SK-N-SH (cell line): ENCODE results near the gene SPAG6. TPM values are rescaled to one million over a fixed set of nuclear protein-coding genes. Genes with fewer than 3 reads are reported as not detected.

Experiments used
- CTCF ChIA-PET: fragments of 300-600, 350-600 bp; formaldehyde crosslinking; extraction: SDS; loops from one replicate; lab custom pipeline; 2021; lab: Yijun Ruan, JAX
- POLR2A ChIA-PET: fragments of 350-600 bp; sonication (Branson Sonifier 250); formaldehyde crosslinking; extraction: SDS; loops from one replicate; lab custom pipeline; 2020; ENCODE audit warnings: antibody characterized with exemption, inconsistent platforms; lab: Yijun Ruan, JAX
- DNase-seq: peaks from one replicate; pipeline ENCODE4 v3.0.0; 2012
- H2AFZ ChIP-seq: fragments of 200-600 bp; sonication (generic); 2 replicates; pipeline ENCODE4 v1.8.1; 2016; ENCODE audit warnings: antibody characterized with exemption, mild to moderate bottlenecking, low read depth
- H3F3A ChIP-seq: fragments of 200-600 bp; sonication (generic); replicated peaks from 2 replicates; pipeline ENCODE3; 2016; ENCODE audit warnings: antibody characterized with exemption, mild to moderate bottlenecking; ENCODE audit not compliant: insufficient read depth
- H3K27ac ChIP-seq, 2 experiments: fragments of 200-500 bp in 1 of 2; fragments of 200-600 bp in 1 of 2; sonication (Bioruptor generic) in 1 of 2; sonication (generic), shearing (Covaris generic) in 1 of 2; 2 replicates each; pipeline versions ENCODE4 v1.5.1 to v1.6.1; 2014 to 2016; ENCODE audit warnings: low read depth in 2 of 2, inconsistent platforms in 1 of 2, low read length in 1 of 2, mild to moderate bottlenecking in 1 of 2, mixed read lengths in 1 of 2
- H3K27me3 ChIP-seq: fragments of 200-600 bp; sonication (generic), shearing (Covaris generic); 2 replicates; pipeline ENCODE4 v1.6.1; 2016; ENCODE audit warnings: mixed run types; ENCODE audit not compliant: insufficient read depth
- H3K36me3 ChIP-seq, 2 experiments: fragments of 200-500 bp in 1 of 2; fragments of 200-600 bp in 1 of 2; sonication (Bioruptor generic) in 1 of 2; sonication (generic) in 1 of 2; replicated peaks in 1 of 2; 2 replicates each; pipeline versions ENCODE3 to v1.5.1; 2014 to 2016; ENCODE audit warnings: low read length in 1 of 2, mild to moderate bottlenecking in 1 of 2; ENCODE audit not compliant: insufficient read depth in 2 of 2, control insufficient read depth in 1 of 2
- H3K4me1 ChIP-seq, 2 experiments: fragments of 200-500 bp in 1 of 2; fragments of 200-600 bp in 1 of 2; sonication (Bioruptor generic) in 1 of 2; sonication (generic), shearing (Covaris generic) in 1 of 2; 2 replicates each; pipeline versions ENCODE4 v1.5.1 to v1.6.1; 2014 to 2016; ENCODE audit warnings: low read depth in 1 of 2, low read length in 1 of 2, mixed run types in 1 of 2; ENCODE audit not compliant: insufficient read depth in 2 of 2, control insufficient read depth in 1 of 2
- H3K4me2 ChIP-seq: fragments of 200-600 bp; sonication (generic), shearing (Covaris generic); 2 replicates; pipeline ENCODE4 v1.6.1; 2017; ENCODE audit warnings: mixed run types
- H3K4me3 ChIP-seq, 2 experiments: fragments of 200-500 bp in 1 of 2; fragments of 200-600 bp in 1 of 2; sonication (Bioruptor generic) in 1 of 2; sonication (generic), shearing (Covaris generic) in 1 of 2; 2 replicates each; pipeline versions ENCODE4 v1.5.1 to v1.8.1; 2014 to 2016; ENCODE audit warnings: low read depth in 2 of 2, inconsistent platforms in 1 of 2, low read length in 1 of 2, mild to moderate bottlenecking in 1 of 2, mixed read lengths in 1 of 2, moderate library complexity in 1 of 2
- H3K79me2 ChIP-seq: fragments of 200-600 bp; sonication (generic); 2 replicates; pipeline ENCODE4 v1.8.1; 2017; ENCODE audit warnings: mild to moderate bottlenecking; ENCODE audit not compliant: insufficient read depth
- H3K9ac ChIP-seq: fragments of 200-600 bp; sonication (generic); 2 replicates; pipeline ENCODE4 v1.6.1; 2017; ENCODE audit warnings: mixed run types
- H3K9me2 ChIP-seq: fragments of 200-600 bp; sonication (generic); 2 replicates; pipeline ENCODE4 v1.6.1; 2017; ENCODE audit warnings: mixed run types
- H3K9me3 ChIP-seq: fragments of 200-600 bp; sonication (generic); 2 replicates; pipeline ENCODE4 v1.6.1; 2017; ENCODE audit warnings: mixed run types, mild to moderate bottlenecking, moderate library complexity
- H4K20me1 ChIP-seq: fragments of 200-600 bp; sonication (generic); 2 replicates; pipeline ENCODE4 v1.6.1; 2017; ENCODE audit warnings: mild to moderate bottlenecking, mixed run types; ENCODE audit not compliant: insufficient read depth
- CHD2 ChIP-seq: fragments of 150-350 bp; IDR thresholded peaks from 2 replicates; pipeline ENCODE4 v1.6.1; 2018; ENCODE audit warnings: low read length; ENCODE audit not compliant: partially characterized antibody
- ELF1 ChIP-seq: IDR thresholded peaks from 2 replicates; pipeline ENCODE4 v1.4.0; 2012
- FOSL2 ChIP-seq: IDR thresholded peaks from 2 replicates; pipeline ENCODE4 v1.4.0; 2012; ENCODE audit warnings: low read depth, mild to moderate bottlenecking, moderate library complexity, borderline replicate concordance
- FOXJ3 ChIP-seq: sonication (generic); formaldehyde crosslinking; IDR thresholded peaks from 2 replicates; pipeline ENCODE4 v1.5.1; 2020; ENCODE audit warnings: mild to moderate bottlenecking, missing genetic modification reagents
- FOXM1 ChIP-seq: IDR thresholded peaks from 2 replicates; pipeline ENCODE4 v1.4.0; 2012; ENCODE audit warnings: low read depth, mild to moderate bottlenecking
- GATA2 ChIP-seq: sonication (generic); formaldehyde crosslinking; IDR thresholded peaks from 2 replicates; pipeline ENCODE4 v1.5.0; 2020; ENCODE audit warnings: mild to moderate bottlenecking, missing genetic modification reagents
- MXI1 ChIP-seq: IDR thresholded peaks from 2 replicates; pipeline ENCODE4 v1.6.1; 2012; ENCODE audit warnings: mild to moderate bottlenecking, low read depth, low read length, improper control_type of control experiment
- NRF1 ChIP-seq: IDR thresholded peaks from 2 replicates; pipeline ENCODE4 v1.6.1; 2012; ENCODE audit warnings: low read depth, mild to moderate bottlenecking, low read length
- POLR2AphosphoS5 ChIP-seq: IDR thresholded peaks from 2 replicates; pipeline ENCODE4 v1.6.1; 2012; ENCODE audit warnings: low read depth, low read length
- RXRA ChIP-seq: IDR thresholded peaks from 2 replicates; pipeline ENCODE4 v1.4.0; 2012; ENCODE audit warnings: low read depth, mild to moderate bottlenecking, borderline replicate concordance
- SMC3 ChIP-seq: IDR thresholded peaks from 2 replicates; pipeline ENCODE4 v1.6.1; 2012; ENCODE audit warnings: low read depth, low read length, improper control_type of control experiment
- TAF1 ChIP-seq: IDR thresholded peaks from 2 replicates; pipeline ENCODE4 v1.6.1; 2012; ENCODE audit warnings: low read depth, mild to moderate bottlenecking, low read length, moderate library complexity, borderline replicate concordance
- YY1 ChIP-seq: IDR thresholded peaks from 2 replicates; pipeline ENCODE4 v1.4.0; 2012; ENCODE audit warnings: low read depth, mild to moderate bottlenecking
- WGBS: methylation state at CpG from one replicate; pipeline ENCODE4 v1.1.6; 2017; ENCODE audit warnings: low lambda C conversion rate; 5-methylcytosine and 5-hydroxymethylcytosine counted together
- polyA plus RNA-seq, 3 experiments: library from polyadenylated mRNA; depleted of rRNA; stranded (reverse); fragments of >200 nt; gene quantifications; 2 replicates each; pipeline ENCODE4 v1.2.3, GENCODE V29; 2012
- TF ChIP-seq, protein P1 (sequence below): IDR thresholded peaks from 2 replicates; pipeline ENCODE4 v1.6.1; 2012; ENCODE audit warnings: mild to moderate bottlenecking, low read depth, low read length, moderate library complexity
- TF ChIP-seq, protein P2 (sequence below): fragments of 200-600 bp; sonication (generic); IDR thresholded peaks from 2 replicates; pipeline ENCODE4 v1.6.1; 2017; ENCODE audit warnings: antibody characterized with exemption, mild to moderate bottlenecking, moderate library complexity
- TF ChIP-seq, protein P3 (sequence below): IDR thresholded peaks from 2 replicates; pipeline ENCODE4 v1.4.0; 2012; ENCODE audit warnings: low read depth, borderline replicate concordance
- TF ChIP-seq, protein P4 (sequence below): IDR thresholded peaks from 2 replicates; pipeline ENCODE4; 2012

Gene SPAG6
- polyA plus RNA-seq, 1 of the 3 experiments (the other 2 are of a cell fraction), result 0.77 TPM

DNA sequence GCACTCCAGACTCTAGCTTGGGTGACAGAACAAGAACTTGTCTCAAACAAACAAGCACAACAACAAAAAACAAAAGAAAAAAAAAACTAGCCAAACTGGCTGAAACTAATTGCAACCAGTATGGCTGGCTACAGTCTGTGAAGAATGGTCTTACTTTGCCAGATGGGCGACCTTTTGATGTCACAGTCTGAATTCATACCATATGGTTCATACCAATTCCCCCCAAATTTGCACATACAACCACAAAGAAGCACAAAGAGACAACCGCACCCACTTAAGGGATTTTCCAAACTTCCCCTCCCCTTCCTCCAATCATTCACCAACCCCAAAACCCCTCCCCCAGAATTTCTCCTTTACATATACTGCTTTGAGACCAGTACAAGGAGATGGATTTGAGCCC lies 114.2 kb downstream of the SPAG6 start:
- no peak overlapping the region for H3K4me3 ChIP-seq
- H3K27ac ChIP-seq, result no peak overlapping the region
- no peak overlapping the region for H3K9ac ChIP-seq
- H2AFZ ChIP-seq, result no peak overlapping the region
- no peak for TF ChIP-seq SMC3
- TF ChIP-seq, protein P1, sequence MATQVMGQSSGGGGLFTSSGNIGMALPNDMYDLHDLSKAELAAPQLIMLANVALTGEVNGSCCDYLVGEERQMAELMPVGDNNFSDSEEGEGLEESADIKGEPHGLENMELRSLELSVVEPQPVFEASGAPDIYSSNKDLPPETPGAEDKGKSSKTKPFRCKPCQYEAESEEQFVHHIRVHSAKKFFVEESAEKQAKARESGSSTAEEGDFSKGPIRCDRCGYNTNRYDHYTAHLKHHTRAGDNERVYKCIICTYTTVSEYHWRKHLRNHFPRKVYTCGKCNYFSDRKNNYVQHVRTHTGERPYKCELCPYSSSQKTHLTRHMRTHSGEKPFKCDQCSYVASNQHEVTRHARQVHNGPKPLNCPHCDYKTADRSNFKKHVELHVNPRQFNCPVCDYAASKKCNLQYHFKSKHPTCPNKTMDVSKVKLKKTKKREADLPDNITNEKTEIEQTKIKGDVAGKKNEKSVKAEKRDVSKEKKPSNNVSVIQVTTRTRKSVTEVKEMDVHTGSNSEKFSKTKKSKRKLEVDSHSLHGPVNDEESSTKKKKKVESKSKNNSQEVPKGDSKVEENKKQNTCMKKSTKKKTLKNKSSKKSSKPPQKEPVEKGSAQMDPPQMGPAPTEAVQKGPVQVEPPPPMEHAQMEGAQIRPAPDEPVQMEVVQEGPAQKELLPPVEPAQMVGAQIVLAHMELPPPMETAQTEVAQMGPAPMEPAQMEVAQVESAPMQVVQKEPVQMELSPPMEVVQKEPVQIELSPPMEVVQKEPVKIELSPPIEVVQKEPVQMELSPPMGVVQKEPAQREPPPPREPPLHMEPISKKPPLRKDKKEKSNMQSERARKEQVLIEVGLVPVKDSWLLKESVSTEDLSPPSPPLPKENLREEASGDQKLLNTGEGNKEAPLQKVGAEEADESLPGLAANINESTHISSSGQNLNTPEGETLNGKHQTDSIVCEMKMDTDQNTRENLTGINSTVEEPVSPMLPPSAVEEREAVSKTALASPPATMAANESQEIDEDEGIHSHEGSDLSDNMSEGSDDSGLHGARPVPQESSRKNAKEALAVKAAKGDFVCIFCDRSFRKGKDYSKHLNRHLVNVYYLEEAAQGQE, result no peak
- no peak for TF ChIP-seq FOSL2
- no peak for TF ChIP-seq FOXJ3 (CRISPR knock-in tag)
- no peak for TF ChIP-seq POLR2AphosphoS5
- no peak for TF ChIP-seq YY1
- no peak for TF ChIP-seq CHD2
- TF ChIP-seq RXRA, result no peak
- H3K79me2 ChIP-seq, result no peaks in the 10 kb centered on the region
- H4K20me1 ChIP-seq, result no peaks in the 10 kb centered on the region
- H3K4me2 ChIP-seq, result no peak overlapping the region
- no peaks in the 10 kb centered on the region for H3K27me3 ChIP-seq
- 83% methylated on average over 2 of the region's 2 CpGs for WGBS
- POLR2A ChIA-PET, result no interaction called here
- H3K9me3 ChIP-seq, result no peaks in the 10 kb centered on the region
- CTCF ChIA-PET, result interaction anchor here (1.2 to 1.7 kb wide), 3 partner anchors 10 to 91 kb away, joined by 3 to 6 read pairs (median 3); no protein-coding TSS in a partner anchor
- DNase-seq, result no peak
- no peaks in the 10 kb centered on the region for H3K4me1 ChIP-seq
- H3K36me3 ChIP-seq, result no peaks in the 10 kb centered on the region
- no peaks in the 10 kb centered on the region for H3K9me2 ChIP-seq
- no peaks in the 10 kb centered on the region for H3F3A ChIP-seq

DNA sequence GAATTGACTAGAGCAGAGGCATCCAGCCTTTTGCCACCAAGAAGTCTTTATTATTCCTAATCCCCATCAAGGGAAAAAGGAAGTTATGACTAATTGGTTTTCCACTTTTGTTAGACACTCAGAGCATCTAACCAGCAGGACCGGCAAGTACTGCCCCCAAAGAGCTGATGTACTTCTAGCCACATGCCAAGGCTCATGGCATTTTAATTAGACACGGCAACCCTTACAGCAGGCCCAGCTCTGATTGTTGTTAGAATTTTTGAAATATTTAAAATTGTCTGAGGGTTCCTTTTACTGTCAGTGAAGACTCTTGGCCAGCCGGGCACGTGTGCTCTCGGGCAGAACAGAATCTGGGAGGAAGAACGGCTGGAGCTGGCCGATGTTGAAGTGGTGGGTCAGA lies 114.8 kb downstream of the SPAG6 start:
- Histone ChIP-seq H3K4me3 (no peak overlapping the region), H2AFZ (no peak overlapping the region)
- CTCF ChIA-PET, result interaction anchor here (1.7 kb wide), 1 partner anchor 13 kb away, joined by 6 read pairs; no protein-coding TSS in a partner anchor

More for the DNA sequence above, 114.8 kb downstream of the SPAG6 start:
- H4K20me1 ChIP-seq, result no peaks in the 10 kb centered on the region
- H3K36me3 ChIP-seq, result no peaks in the 10 kb centered on the region
- H3K27ac ChIP-seq, result no peak overlapping the region
- no peaks in the 10 kb centered on the region for H3K9me2 ChIP-seq
- H3K9me3 ChIP-seq, result no peaks in the 10 kb centered on the region
- TF ChIP-seq NRF1 (no peak), FOXJ3 (CRISPR knock-in tag) (no peak), FOSL2 (no peak), SMC3 (no peak), YY1 (no peak), TAF1 (no peak), GATA2 (no peak), ELF1 (no peak), MXI1 (no peak), FOXM1 (no peak)
- TF ChIP-seq, protein P2, sequence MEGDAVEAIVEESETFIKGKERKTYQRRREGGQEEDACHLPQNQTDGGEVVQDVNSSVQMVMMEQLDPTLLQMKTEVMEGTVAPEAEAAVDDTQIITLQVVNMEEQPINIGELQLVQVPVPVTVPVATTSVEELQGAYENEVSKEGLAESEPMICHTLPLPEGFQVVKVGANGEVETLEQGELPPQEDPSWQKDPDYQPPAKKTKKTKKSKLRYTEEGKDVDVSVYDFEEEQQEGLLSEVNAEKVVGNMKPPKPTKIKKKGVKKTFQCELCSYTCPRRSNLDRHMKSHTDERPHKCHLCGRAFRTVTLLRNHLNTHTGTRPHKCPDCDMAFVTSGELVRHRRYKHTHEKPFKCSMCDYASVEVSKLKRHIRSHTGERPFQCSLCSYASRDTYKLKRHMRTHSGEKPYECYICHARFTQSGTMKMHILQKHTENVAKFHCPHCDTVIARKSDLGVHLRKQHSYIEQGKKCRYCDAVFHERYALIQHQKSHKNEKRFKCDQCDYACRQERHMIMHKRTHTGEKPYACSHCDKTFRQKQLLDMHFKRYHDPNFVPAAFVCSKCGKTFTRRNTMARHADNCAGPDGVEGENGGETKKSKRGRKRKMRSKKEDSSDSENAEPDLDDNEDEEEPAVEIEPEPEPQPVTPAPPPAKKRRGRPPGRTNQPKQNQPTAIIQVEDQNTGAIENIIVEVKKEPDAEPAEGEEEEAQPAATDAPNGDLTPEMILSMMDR, result no peak
- TF ChIP-seq, protein P1, result no peak
- TF ChIP-seq, protein P3, sequence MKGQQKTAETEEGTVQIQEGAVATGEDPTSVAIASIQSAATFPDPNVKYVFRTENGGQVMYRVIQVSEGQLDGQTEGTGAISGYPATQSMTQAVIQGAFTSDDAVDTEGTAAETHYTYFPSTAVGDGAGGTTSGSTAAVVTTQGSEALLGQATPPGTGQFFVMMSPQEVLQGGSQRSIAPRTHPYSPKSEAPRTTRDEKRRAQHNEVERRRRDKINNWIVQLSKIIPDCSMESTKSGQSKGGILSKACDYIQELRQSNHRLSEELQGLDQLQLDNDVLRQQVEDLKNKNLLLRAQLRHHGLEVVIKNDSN, result no peak
- TF ChIP-seq, protein P4, sequence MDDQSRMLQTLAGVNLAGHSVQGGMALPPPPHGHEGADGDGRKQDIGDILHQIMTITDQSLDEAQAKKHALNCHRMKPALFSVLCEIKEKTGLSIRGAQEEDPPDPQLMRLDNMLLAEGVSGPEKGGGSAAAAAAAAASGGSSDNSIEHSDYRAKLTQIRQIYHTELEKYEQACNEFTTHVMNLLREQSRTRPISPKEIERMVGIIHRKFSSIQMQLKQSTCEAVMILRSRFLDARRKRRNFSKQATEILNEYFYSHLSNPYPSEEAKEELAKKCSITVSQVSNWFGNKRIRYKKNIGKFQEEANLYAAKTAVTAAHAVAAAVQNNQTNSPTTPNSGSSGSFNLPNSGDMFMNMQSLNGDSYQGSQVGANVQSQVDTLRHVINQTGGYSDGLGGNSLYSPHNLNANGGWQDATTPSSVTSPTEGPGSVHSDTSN, result no peak
- TF ChIP-seq, all 33 proteins: peak for 0
- Histone ChIP-seq H3K4me2 (no peak overlapping the region), H3K9ac (no peak overlapping the region), H3F3A (no peaks in the 10 kb centered on the region), H3K4me1 (no peaks in the 10 kb centered on the region), H3K27me3 (no peaks in the 10 kb centered on the region), H3K79me2 (no peaks in the 10 kb centered on the region)
- DNase-seq, result no peak
- POLR2A ChIA-PET, result no interaction called here
- 91% methylated on average over 7 of the region's 7 CpGs for WGBS
